AG10803 (cell line): Measurements from ENCODE around the gene ANKRD13C.

Experiments
- DNase-seq: peaks from one replicate; pipeline ENCODE4 v3.0.0; 2010; ENCODE audit warnings: low read depth
- H3K4me3 ChIP-seq: 2 replicates; pipeline ENCODE4 v1.5.1; 2011; ENCODE audit warnings: mild to moderate bottlenecking, low read length, control low read depth
- CTCF ChIP-seq: conservative IDR thresholded peaks from 2 replicates; pipeline ENCODE4 v1.5.1; 2011; ENCODE audit warnings: mild to moderate bottlenecking, low read length, control low read depth, inconsistent platforms

ANKRD13C gene

GRCh38 chr1:70317087-70317486 lies 37.4 kb downstream of the ANKRD13C start:
- TF ChIP-seq CTCF, result no peak
- no peak for DNase-seq

GRCh38 chr1:70315782-70316181 lies 38.7 kb downstream of the ANKRD13C start:
- H3K4me3 ChIP-seq, result no peak overlapping the region
- DNase-seq, result no peak
- no peak for TF ChIP-seq CTCF

More at GRCh38 chr1:70317087-70317486, 37.4 kb downstream of the ANKRD13C start:
- H3K4me3 ChIP-seq, result no peak overlapping the region

GRCh38 chr1:70314706-70315304 lies 39.7 kb downstream of the ANKRD13C start:
- TF ChIP-seq CTCF, result no peak
- H3K4me3 ChIP-seq, result no peak overlapping the region
- DNase-seq, result no peak

- DNase-seq, result no peak
- no peak overlapping the region for H3K4me3 ChIP-seq
- TF ChIP-seq CTCF, result no peak
Measured at GRCh38 chr1:70311369-70311768, 43.2 kb downstream of the ANKRD13C start.

- TF ChIP-seq CTCF, result no peak
- DNase-seq, result no peak
- H3K4me3 ChIP-seq, result no peak overlapping the region
Measured at GRCh38 chr1:70299472-70299871, 55.0 kb downstream of the ANKRD13C start.

- no peak for TF ChIP-seq CTCF
- DNase-seq, result no peak
- H3K4me3 ChIP-seq, result no peak overlapping the region
Measured at GRCh38 chr1:70295749-70296148, 58.8 kb downstream of the ANKRD13C start.

- no peak for DNase-seq
- H3K4me3 ChIP-seq, result no peak overlapping the region
- no peak for TF ChIP-seq CTCF
Measured at GRCh38 chr1:70293186-70293843, 61.2 kb downstream of the ANKRD13C start.
